Mesendoderm (in vitro differentiated cells): ENCODE data around the gene ACSL3.
A peak's percentile ranks its signal among the peaks of the same experiment; 100 is the strongest.

Experiments
- DNase-seq: peaks from one replicate; pipeline ENCODE4 v3.0.0; 2013
- H2AK5ac ChIP-seq: 2 replicates; pipeline ENCODE4 v1.6.1; 2013; ENCODE audit warnings: low read length, inconsistent platforms
- H2BK120ac ChIP-seq: 2 replicates; pipeline ENCODE4 v1.6.1; 2013; ENCODE audit warnings: low read depth, mild to moderate bottlenecking, low read length, moderate library complexity, mixed read lengths
- H2BK15ac ChIP-seq: replicated peaks from 2 replicates; pipeline ENCODE4 v1.6.1; 2013; ENCODE audit warnings: low read depth, mild to moderate bottlenecking, moderate library complexity
- H2BK5ac ChIP-seq: 2 replicates; pipeline ENCODE4 v1.6.1; 2013; ENCODE audit warnings: low read length, inconsistent platforms
- H3K18ac ChIP-seq: 2 replicates; pipeline ENCODE4 v1.6.1; 2013; ENCODE audit warnings: mild to moderate bottlenecking, low read length, mixed read lengths
- H3K23ac ChIP-seq: one replicate; pipeline ENCODE4 v1.6.1; 2013; ENCODE audit warnings: low read length
- H3K27ac ChIP-seq: 2 replicates; pipeline ENCODE4 v1.5.1; 2013; ENCODE audit warnings: low read depth, mild to moderate bottlenecking, inconsistent platforms, low read length, moderate library complexity
- H3K27me3 ChIP-seq: 2 replicates; pipeline ENCODE4 v1.6.1; 2013; ENCODE audit warnings: low read length, control low read depth, mild to moderate bottlenecking, inconsistent platforms; ENCODE audit not compliant: insufficient read depth, poor library complexity
- H3K36me3 ChIP-seq: 2 replicates; pipeline ENCODE4 v1.6.1; 2013; ENCODE audit warnings: low read length, inconsistent platforms; ENCODE audit not compliant: control insufficient read depth, insufficient read depth
- H3K4ac ChIP-seq: one replicate; pipeline ENCODE4 v1.6.1; 2013; ENCODE audit warnings: low read depth, mild to moderate bottlenecking, low read length, moderate library complexity
- H3K4me1 ChIP-seq: 2 replicates; pipeline ENCODE4 v1.6.1; 2013; ENCODE audit warnings: low read depth, low read length, inconsistent platforms; ENCODE audit not compliant: control insufficient read depth
- H3K4me2 ChIP-seq: 2 replicates; pipeline ENCODE4 v1.6.1; 2013; ENCODE audit warnings: low read length
- H3K4me3 ChIP-seq: 2 replicates; pipeline ENCODE4 v1.5.1; 2013; ENCODE audit warnings: mild to moderate bottlenecking, low read length
- H3K56ac ChIP-seq: one replicate; pipeline ENCODE4 v1.6.1; 2013; ENCODE audit warnings: low read length
- H3K79me1 ChIP-seq: 2 replicates; pipeline ENCODE4 v1.6.1; 2013; ENCODE audit warnings: low read length, inconsistent platforms
- H3K79me2 ChIP-seq: 2 replicates; pipeline ENCODE4 v1.6.1; 2013; ENCODE audit warnings: mild to moderate bottlenecking, low read length; ENCODE audit not compliant: control insufficient read depth, insufficient read depth
- H3K9ac ChIP-seq: 2 replicates; pipeline ENCODE4 v1.6.1; 2013; ENCODE audit warnings: low read length, inconsistent platforms
- H4K5ac ChIP-seq: one replicate; pipeline ENCODE4 v1.6.1; 2013; ENCODE audit warnings: low read length
- H4K8ac ChIP-seq: one replicate; pipeline ENCODE4 v1.6.1; 2013; ENCODE audit warnings: low read depth, mild to moderate bottlenecking, control low read depth, low read length, moderate library complexity
- WGBS: extraction: QIAGEN DNeasy Blood & Tissue Kit; methylation state at CpG from one replicate; pipeline ENCODE4 v1.1.7; 2013; ENCODE audit warnings: low lambda C conversion rate, missing lambda C conversion rate; ENCODE audit not compliant: insufficient coverage; ENCODE audit errors: extremely low coverage; 5-methylcytosine and 5-hydroxymethylcytosine counted together

The ACSL3 gene

GRCh38 chr2:222904557-222905258 lies 43.9 kb downstream of the ACSL3 start:
- no CpG with 5 or more reads among the region's 2 CpGs for WGBS
- H3K27ac ChIP-seq = no peak overlapping the region

GRCh38 chr2:222907048-222907447 lies 46.2 kb downstream of the ACSL3 start:
- H2AK5ac ChIP-seq = no peak overlapping the region
- H2BK5ac ChIP-seq = no peak overlapping the region
- no peak overlapping the region for H2BK15ac ChIP-seq
- H2BK120ac ChIP-seq = no peak overlapping the region
- H3K4ac ChIP-seq = no peak overlapping the region
- peaks cover 40% of the 10 kb centered on the region for H3K79me2 ChIP-seq
- no CpG with 5 or more reads among the region's 2 CpGs for WGBS
- H3K56ac ChIP-seq = no peak overlapping the region
- no peak overlapping the region for H3K9ac ChIP-seq
- no peak overlapping the region for H4K5ac ChIP-seq
- peaks cover 8% of the 10 kb centered on the region for H3K79me1 ChIP-seq
- H4K8ac ChIP-seq = no peak overlapping the region
- H3K27me3 ChIP-seq = no peaks in the 10 kb centered on the region
- no peak overlapping the region for H3K18ac ChIP-seq
- DNase-seq = no peak
- H3K4me1 ChIP-seq = peaks cover 3% of the 10 kb centered on the region
- H3K36me3 ChIP-seq = peaks cover 2% of the 10 kb centered on the region
- no peak overlapping the region for H3K4me3 ChIP-seq
- no peak overlapping the region for H3K4me2 ChIP-seq
- no peak overlapping the region for H3K23ac ChIP-seq
- no peak overlapping the region for H3K27ac ChIP-seq

More at GRCh38 chr2:222904557-222905258, 43.9 kb downstream of the ACSL3 start:
- H4K5ac ChIP-seq = no peak overlapping the region
- H3K4ac ChIP-seq = no peak overlapping the region
- no peak overlapping the region for H3K56ac ChIP-seq
- H2AK5ac ChIP-seq = no peak overlapping the region
- H2BK120ac ChIP-seq = no peak overlapping the region
- DNase-seq = no peak
- H2BK15ac ChIP-seq = no peak overlapping the region
- H3K27me3 ChIP-seq = no peaks in the 10 kb centered on the region
- H3K79me1 ChIP-seq = peaks cover 6% of the 10 kb centered on the region
- H3K4me3 ChIP-seq = no peak overlapping the region
- H4K8ac ChIP-seq = no peak overlapping the region
- H3K4me2 ChIP-seq = no peak overlapping the region
- no peak overlapping the region for H3K9ac ChIP-seq
- peaks cover under 1% of the 10 kb centered on the region for H3K36me3 ChIP-seq
- no peak overlapping the region for H2BK5ac ChIP-seq
- no peak overlapping the region for H3K18ac ChIP-seq
- peaks cover 5% of the 10 kb centered on the region for H3K4me1 ChIP-seq
- no peak overlapping the region for H3K23ac ChIP-seq
- peaks cover 42% of the 10 kb centered on the region for H3K79me2 ChIP-seq

- H2BK120ac ChIP-seq = no peak overlapping the region
- no peak overlapping the region for H3K23ac ChIP-seq
- WGBS = no CpG with 5 or more reads among the region's 10 CpGs
- H3K4ac ChIP-seq = no peak overlapping the region
- peaks cover 46% of the 10 kb centered on the region for H3K79me2 ChIP-seq
- H3K79me1 ChIP-seq = peaks cover 11% of the 10 kb centered on the region
- peaks cover 2% of the 10 kb centered on the region for H3K36me3 ChIP-seq
- no peak overlapping the region for H3K9ac ChIP-seq
- no peak overlapping the region for H3K4me2 ChIP-seq
- H4K8ac ChIP-seq = no peak overlapping the region
- H2AK5ac ChIP-seq = no peak overlapping the region
- no peak overlapping the region for H3K56ac ChIP-seq
- H3K4me1 ChIP-seq = peaks cover 3% of the 10 kb centered on the region
- H2BK5ac ChIP-seq = no peak overlapping the region
- H3K4me3 ChIP-seq = no peak overlapping the region
- H4K5ac ChIP-seq = no peak overlapping the region
- H2BK15ac ChIP-seq = no peak overlapping the region
- H3K27ac ChIP-seq = peak overlapping the region; percentile 47
- peak; percentile 79 for DNase-seq
- H3K18ac ChIP-seq = no peak overlapping the region
- H3K27me3 ChIP-seq = no peaks in the 10 kb centered on the region
These were observed 47.1 kb downstream of the ACSL3 start for GRCh38 chr2:222907790-222908441.

- Histone ChIP-seq H2BK120ac (no peak overlapping the region), H3K9ac (no peak overlapping the region), H2AK5ac (no peak overlapping the region), H3K23ac (peak overlapping the region; percentile 0), H4K8ac (no peak overlapping the region), H3K79me1 (peaks cover 11% of the 10 kb centered on the region), H4K5ac (no peak overlapping the region), H3K79me2 (peaks cover 51% of the 10 kb centered on the region), H3K56ac (no peak overlapping the region), H3K4me3 (no peak overlapping the region), H3K27me3 (no peaks in the 10 kb centered on the region), H2BK15ac (no peak overlapping the region), H3K27ac (peak overlapping the region; percentile 1), H3K4me2 (no peak overlapping the region), H3K36me3 (peaks cover 2% of the 10 kb centered on the region), H3K4ac (no peak overlapping the region), H3K18ac (no peak overlapping the region), H3K4me1 (peaks cover 3% of the 10 kb centered on the region), H2BK5ac (no peak overlapping the region)
- no peak for DNase-seq
- WGBS = no CpG with 5 or more reads among the region's 3 CpGs
These were observed 48.5 kb downstream of the ACSL3 start for GRCh38 chr2:222909286-222909685.

- no CpG with 5 or more reads among the region's 2 CpGs for WGBS
- H3K79me1 ChIP-seq = peaks cover 11% of the 10 kb centered on the region
- peak; percentile 57 for DNase-seq
These were observed 51.3 kb downstream of the ACSL3 start for GRCh38 chr2:222912117-222912516.

More at GRCh38 chr2:222912117-222912516, 51.3 kb downstream of the ACSL3 start:
- Histone ChIP-seq H2BK120ac (no peak overlapping the region), H3K56ac (peak overlapping the region; percentile 11), H3K23ac (no peak overlapping the region), H3K4me2 (no peak overlapping the region), H4K8ac (no peak overlapping the region), H3K18ac (no peak overlapping the region), H3K4me3 (no peak overlapping the region), H3K4ac (no peak overlapping the region), H3K4me1 (peaks cover 3% of the 10 kb centered on the region), H2BK5ac (no peak overlapping the region), H2AK5ac (no peak overlapping the region), H3K79me2 (peaks cover 29% of the 10 kb centered on the region), H3K27me3 (no peaks in the 10 kb centered on the region), H3K9ac (no peak overlapping the region), H4K5ac (no peak overlapping the region), H2BK15ac (no peak overlapping the region), H3K36me3 (peaks cover 2% of the 10 kb centered on the region), H3K27ac (no peak overlapping the region)
